Endothelial cell (in vitro differentiated cells): Measurements from ENCODE around the gene LBX2. TPM values are rescaled to one million over a fixed set of nuclear protein-coding genes. Genes with fewer than 3 reads are reported as not detected.

Source experiments
- DNase-seq: peaks from one replicate; pipeline ENCODE4 v3.0.0; 2021; ENCODE audit warnings: low spot score
- H3K27ac Mint-ChIP-seq: one replicate; pipeline ENCODE4 v1.8.0; 2021; ENCODE audit warnings: mixed read lengths, inconsistent platforms; ENCODE audit not compliant: unreplicated experiment
- H3K27me3 Mint-ChIP-seq: one replicate; pipeline ENCODE4 v1.8.0; 2021; ENCODE audit warnings: mild to moderate bottlenecking, moderate library complexity, mixed read lengths, inconsistent platforms; ENCODE audit not compliant: unreplicated experiment
- H3K36me3 Mint-ChIP-seq: one replicate; pipeline ENCODE4 v1.8.0; 2021; ENCODE audit warnings: mild to moderate bottlenecking, low read depth, mixed read lengths, inconsistent platforms; ENCODE audit not compliant: unreplicated experiment
- H3K4me1 Mint-ChIP-seq: one replicate; pipeline ENCODE4 v1.8.0; 2021; ENCODE audit warnings: mild to moderate bottlenecking, mixed read lengths, inconsistent platforms; ENCODE audit not compliant: unreplicated experiment
- H3K4me3 Mint-ChIP-seq: one replicate; pipeline ENCODE4 v1.8.0; 2021; ENCODE audit warnings: mild to moderate bottlenecking, mixed read lengths, inconsistent platforms; ENCODE audit not compliant: unreplicated experiment
- H3K9me3 Mint-ChIP-seq: one replicate; pipeline ENCODE4 v1.8.0; 2021; ENCODE audit warnings: mixed read lengths, inconsistent platforms; ENCODE audit not compliant: unreplicated experiment
- CTCF ChIP-seq: fragments of 200-600 bp; sonication (generic); IDR thresholded peaks from one replicate; pipeline ENCODE4 v1.5.0; 2021; ENCODE audit warnings: antibody characterized with exemption; ENCODE audit not compliant: unreplicated experiment
- total RNA-seq: library from RNA; stranded (reverse); fragmentation: NEBNext Ultra II Directional; extraction: Animal tissue kit (Norgen Biotek cat#: 25700); gene quantifications from one replicate; pipeline ENCODE4 v1.2.1, GENCODE V29; 2021; ENCODE audit not compliant: unreplicated experiment

LBX2 gene
- total RNA-seq, 1 donor from 2014 or later, result not detected

DNA sequence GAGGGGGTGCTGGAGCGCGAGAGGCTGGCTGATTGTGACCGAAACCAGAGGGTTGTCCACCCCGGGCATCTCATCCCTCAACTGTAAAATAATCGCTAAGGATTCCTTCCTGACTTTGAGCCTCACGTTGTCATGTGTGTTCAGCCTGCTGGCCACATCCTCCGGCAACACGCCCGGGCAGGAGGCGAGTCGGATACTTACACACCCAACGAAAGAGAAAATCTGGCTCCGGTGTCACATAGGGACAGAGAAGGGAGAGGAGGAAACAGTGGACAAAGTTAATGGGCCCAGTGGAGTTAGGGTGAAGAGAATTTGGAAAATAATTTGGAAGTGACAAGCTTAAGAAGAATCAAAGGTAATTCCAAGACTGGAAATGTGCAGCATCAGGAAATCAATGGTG lies 17.2 kb upstream of the LBX2 start:
- no peak overlapping the region for H3K27ac Mint-ChIP-seq
- peaks cover 5% of the 10 kb centered on the region for H3K9me3 Mint-ChIP-seq
- TF ChIP-seq CTCF, result no peak
- peaks cover 40% of the 10 kb centered on the region for H3K27me3 Mint-ChIP-seq
- DNase-seq, result no peak
- H3K4me3 Mint-ChIP-seq, result peak overlapping the region; percentile 62
- peaks cover 16% of the 10 kb centered on the region for H3K36me3 Mint-ChIP-seq
- peaks cover 15% of the 10 kb centered on the region for H3K4me1 Mint-ChIP-seq

DNA sequence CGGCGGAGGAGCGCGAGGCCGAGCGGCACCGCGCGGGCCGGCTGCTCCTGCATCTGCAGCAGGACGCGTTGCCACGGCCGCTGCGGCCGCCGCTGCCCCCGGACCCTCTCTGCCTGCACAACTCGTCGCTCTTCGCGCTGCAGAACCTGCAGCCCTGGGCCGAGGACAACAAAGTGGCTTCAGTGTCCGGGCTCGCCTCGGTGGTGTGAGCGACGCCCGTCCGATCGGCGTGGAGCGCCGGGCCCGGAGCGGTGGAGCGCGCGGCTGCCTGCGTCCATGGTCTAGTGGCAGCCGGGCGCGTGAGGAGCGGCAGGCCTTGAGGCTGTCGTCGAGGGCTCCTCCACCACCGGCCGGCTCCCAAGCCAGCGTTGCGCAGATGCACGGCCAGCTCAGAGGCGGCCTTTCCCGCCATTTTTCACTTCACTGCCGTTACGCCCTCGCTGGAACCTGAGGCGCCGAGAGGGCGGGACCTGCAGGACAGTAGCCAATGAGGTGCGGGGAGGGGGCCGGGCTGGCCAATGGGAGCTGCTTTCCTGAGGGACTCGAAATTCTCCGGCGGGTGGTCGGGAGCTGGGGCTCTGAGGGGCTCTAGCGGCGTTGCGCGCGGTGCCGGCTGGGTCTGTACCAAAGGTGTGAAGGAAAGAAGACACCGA lies 16.7 kb upstream of the LBX2 start:
- Mint-ChIP-seq H3K36me3 (peaks cover 16% of the 10 kb centered on the region), H3K4me1 (peaks cover 15% of the 10 kb centered on the region), H3K9me3 (peaks cover 5% of the 10 kb centered on the region), H3K27ac (no peak overlapping the region), H3K4me3 (peak overlapping the region; percentile 62), H3K27me3 (peaks cover 41% of the 10 kb centered on the region)
- TF ChIP-seq CTCF, result no peak
- DNase-seq, result peak; percentile 74

GRCh38 chr2:74515271-74515980 lies 16.0 kb upstream of the LBX2 start:
- H3K4me3 Mint-ChIP-seq, result no peak overlapping the region
- no peak for TF ChIP-seq CTCF
- no peak overlapping the region for H3K27ac Mint-ChIP-seq
- peaks cover 46% of the 10 kb centered on the region for H3K27me3 Mint-ChIP-seq
- peaks cover 5% of the 10 kb centered on the region for H3K9me3 Mint-ChIP-seq
- DNase-seq, result no peak
- H3K36me3 Mint-ChIP-seq, result peaks cover 16% of the 10 kb centered on the region
- H3K4me1 Mint-ChIP-seq, result peaks cover 18% of the 10 kb centered on the region

DNA sequence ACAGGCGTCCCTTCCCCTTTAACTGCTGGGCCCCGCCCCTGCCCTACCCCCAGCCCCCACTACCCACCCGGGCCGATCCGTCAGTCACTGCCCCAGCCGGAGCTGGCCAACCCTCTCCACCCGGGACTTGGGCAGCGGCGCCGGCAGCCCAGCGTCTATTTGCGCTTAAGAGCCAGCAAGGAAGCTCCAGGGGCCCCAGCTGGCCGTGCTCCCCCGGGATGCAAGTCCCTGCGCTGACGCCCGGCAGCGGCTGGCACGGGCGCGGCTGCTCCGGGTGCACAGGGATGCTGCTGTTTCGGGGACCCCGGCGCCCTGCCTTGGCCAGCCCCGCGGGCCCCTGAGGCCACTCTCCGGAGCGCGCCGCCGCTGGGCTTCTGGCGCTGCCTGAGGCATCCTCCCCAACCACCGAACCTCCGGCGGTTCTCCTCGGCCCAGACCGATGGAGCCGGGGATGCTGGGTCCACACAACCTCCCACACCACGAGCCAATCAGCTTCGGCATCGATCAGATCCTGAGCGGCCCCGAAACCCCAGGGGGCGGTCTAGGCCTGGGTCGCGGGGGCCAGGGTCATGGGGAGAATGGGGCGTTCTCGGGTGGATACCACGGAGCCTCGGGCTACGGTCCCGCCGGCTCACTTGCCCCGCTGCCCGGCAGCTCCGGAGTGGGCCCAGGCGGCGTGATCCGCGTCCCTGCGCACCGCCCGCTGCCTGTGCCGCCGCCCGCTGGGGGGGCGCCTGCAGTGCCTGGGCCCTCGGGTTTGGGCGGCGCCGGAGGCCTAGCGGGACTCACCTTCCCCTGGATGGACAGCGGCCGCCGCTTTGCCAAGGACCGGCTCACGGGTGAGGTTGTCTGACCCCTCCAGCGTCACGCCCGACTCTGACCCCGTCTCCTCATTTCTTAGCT lies 15.2 kb upstream of the LBX2 start, which contains the start of gene TLX2:
Gene TLX2, plus strand, starts transcription at position 83 of the 903 bp plus-strand sequence. Its CDS starts 357 bp downstream, at position 440.
- DNase-seq, result peak; percentile 26

More for the DNA sequence above, 15.2 kb upstream of the LBX2 start, which contains the start of gene TLX2:
- Mint-ChIP-seq H3K4me3 (no peak within 1 kb of the TSS), H3K9me3 (peaks cover 5% of the 10 kb centered on the region), H3K36me3 (peaks cover 16% of the 10 kb centered on the region), H3K27ac (no peak within 1 kb of the TSS), H3K4me1 (peaks cover 23% of the 10 kb centered on the region), H3K27me3 (peaks cover 44% of the 10 kb centered on the region)
- no peak for TF ChIP-seq CTCF
